Ascending aorta (tissue), 2 donors: ENCODE measurements around the gene NDST1. TPM values are rescaled to one million over a fixed set of nuclear protein-coding genes. Genes with fewer than 3 reads are reported as not detected.

Source experiments
- DNase-seq, 2 donors: peaks; one replicate each; pipeline ENCODE4 v3.0.0-alpha.2; 2019; ENCODE audit warnings: low spot score in 2 of 2
- H3K27ac ChIP-seq, 2 donors: fragments of 200-600 bp; sonication (generic); one replicate each; pipeline ENCODE4 v1.5.1; 2016 to 2017; ENCODE audit warnings: mild to moderate bottlenecking in 1 of 2
- H3K27me3 ChIP-seq: fragments of 200-600 bp; sonication (generic); one replicate; pipeline ENCODE4 v1.5.1; 2017
- H3K36me3 ChIP-seq, 2 donors: fragments of 200-600 bp; sonication (generic); one replicate each; pipeline ENCODE4 v1.5.1; 2016
- H3K4me1 ChIP-seq, 2 donors: fragments of 200-600 bp; sonication (generic); one replicate each; pipeline ENCODE4 v1.5.1; 2016 to 2017; ENCODE audit warnings: mild to moderate bottlenecking in 1 of 2
- H3K4me3 ChIP-seq, 2 donors: fragments of 200-600 bp; sonication (generic); one replicate each; pipeline ENCODE4 v1.5.1; 2016 to 2017; ENCODE audit warnings: mild to moderate bottlenecking in 1 of 2
- H3K9me3 ChIP-seq, 2 donors: fragments of 200-600 bp; sonication (generic); one replicate each; pipeline ENCODE4 v1.5.1; 2016
- intact Hi-C: fragments of 100-400 bp; cut with DNase I; formaldehyde crosslinking; loops from one replicate; pipeline ENCODE4 v1.15.1; 2023
- total RNA-seq: library from RNA; depleted of rRNA; stranded (reverse); fragments of >200 nt; gene quantifications from one replicate; pipeline ENCODE4 v1.1.0, GENCODE V29; 2016
- TF ChIP-seq, protein P1 (sequence below), 3 experiments: fragments of 200-600 bp in 2 of 3; fragments of 450-650 bp in 1 of 3; sonication (generic) in 2 of 3; IDR thresholded peaks; one replicate each; pipeline ENCODE4 v1.5.1; 2016 to 2019; ENCODE audit warnings: antibody characterized with exemption in 3 of 3, mild to moderate bottlenecking in 1 of 3, moderate library complexity in 1 of 3

The NDST1 gene
- total RNA-seq, 1 donor from 2014 or later: 71.5 TPM

DNA sequence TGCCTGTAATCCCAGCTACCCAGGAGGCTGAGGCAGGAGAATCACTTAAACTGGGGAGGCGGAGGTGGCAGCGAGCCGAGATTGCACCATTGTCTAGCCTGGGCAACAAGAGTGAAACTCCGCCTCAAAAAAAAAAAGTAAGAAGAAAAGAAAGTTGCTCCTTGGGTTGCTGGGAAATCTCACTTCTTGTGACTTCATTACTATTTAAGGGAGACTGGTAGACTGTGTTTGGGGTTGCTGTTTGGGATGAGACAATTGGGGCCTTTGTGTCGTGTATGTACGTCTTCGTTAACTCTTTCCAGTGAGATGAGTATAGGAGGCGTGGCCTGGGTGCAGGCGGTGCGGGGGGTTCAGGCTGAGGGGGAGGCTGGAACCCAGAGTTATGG lies 11.6 kb downstream of the NDST1 start:
- no peak for DNase-seq
- Histone ChIP-seq H3K36me3 (peaks cover 11 to 27% of the 10 kb centered on the region in 2 donors), H3K4me3 (no peak overlapping the region), H3K4me1 (peaks cover 22 to 63% of the 10 kb centered on the region in 2 donors), H3K27ac (peak overlapping the region; percentile 23 to 38), H3K9me3 (no peaks in the 10 kb centered on the region), H3K27me3 (no peaks in the 10 kb centered on the region)
- TF ChIP-seq, protein P1, sequence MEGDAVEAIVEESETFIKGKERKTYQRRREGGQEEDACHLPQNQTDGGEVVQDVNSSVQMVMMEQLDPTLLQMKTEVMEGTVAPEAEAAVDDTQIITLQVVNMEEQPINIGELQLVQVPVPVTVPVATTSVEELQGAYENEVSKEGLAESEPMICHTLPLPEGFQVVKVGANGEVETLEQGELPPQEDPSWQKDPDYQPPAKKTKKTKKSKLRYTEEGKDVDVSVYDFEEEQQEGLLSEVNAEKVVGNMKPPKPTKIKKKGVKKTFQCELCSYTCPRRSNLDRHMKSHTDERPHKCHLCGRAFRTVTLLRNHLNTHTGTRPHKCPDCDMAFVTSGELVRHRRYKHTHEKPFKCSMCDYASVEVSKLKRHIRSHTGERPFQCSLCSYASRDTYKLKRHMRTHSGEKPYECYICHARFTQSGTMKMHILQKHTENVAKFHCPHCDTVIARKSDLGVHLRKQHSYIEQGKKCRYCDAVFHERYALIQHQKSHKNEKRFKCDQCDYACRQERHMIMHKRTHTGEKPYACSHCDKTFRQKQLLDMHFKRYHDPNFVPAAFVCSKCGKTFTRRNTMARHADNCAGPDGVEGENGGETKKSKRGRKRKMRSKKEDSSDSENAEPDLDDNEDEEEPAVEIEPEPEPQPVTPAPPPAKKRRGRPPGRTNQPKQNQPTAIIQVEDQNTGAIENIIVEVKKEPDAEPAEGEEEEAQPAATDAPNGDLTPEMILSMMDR (IDR thresholded peaks at IDR 0.05): no peak
- intact Hi-C loops: no loop called here

DNA sequence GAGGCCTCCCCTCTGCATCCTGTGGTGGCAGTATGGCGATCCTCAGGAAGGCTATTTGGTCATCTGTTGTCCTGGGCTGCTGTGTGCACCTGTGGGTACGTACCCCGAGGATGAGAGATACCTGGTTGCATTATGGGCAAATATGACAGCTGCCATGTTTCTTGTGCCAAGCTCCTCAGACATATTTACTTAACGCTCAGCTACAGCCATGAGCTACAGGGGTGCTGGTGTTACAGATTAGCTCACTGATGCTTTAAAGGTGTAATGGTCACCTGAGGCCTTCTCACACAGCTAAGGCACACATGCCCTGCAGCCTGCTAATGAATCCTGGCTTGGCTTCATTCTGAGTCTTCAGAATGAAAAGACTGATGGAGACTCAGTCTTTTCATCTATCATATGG lies 12.0 kb downstream of the NDST1 start:
- intact Hi-C loops: no loop called here
- Histone ChIP-seq H3K9me3 (no peaks in the 10 kb centered on the region), H3K27ac (no peak overlapping the region), H3K4me3 (no peak overlapping the region), H3K36me3 (peaks cover 11 to 27% of the 10 kb centered on the region in 2 donors), H3K27me3 (no peaks in the 10 kb centered on the region), H3K4me1 (peaks cover 22 to 60% of the 10 kb centered on the region in 2 donors)
- DNase-seq: no peak
- TF ChIP-seq, protein P1 (IDR thresholded peaks at IDR 0.05): no peak

DNA sequence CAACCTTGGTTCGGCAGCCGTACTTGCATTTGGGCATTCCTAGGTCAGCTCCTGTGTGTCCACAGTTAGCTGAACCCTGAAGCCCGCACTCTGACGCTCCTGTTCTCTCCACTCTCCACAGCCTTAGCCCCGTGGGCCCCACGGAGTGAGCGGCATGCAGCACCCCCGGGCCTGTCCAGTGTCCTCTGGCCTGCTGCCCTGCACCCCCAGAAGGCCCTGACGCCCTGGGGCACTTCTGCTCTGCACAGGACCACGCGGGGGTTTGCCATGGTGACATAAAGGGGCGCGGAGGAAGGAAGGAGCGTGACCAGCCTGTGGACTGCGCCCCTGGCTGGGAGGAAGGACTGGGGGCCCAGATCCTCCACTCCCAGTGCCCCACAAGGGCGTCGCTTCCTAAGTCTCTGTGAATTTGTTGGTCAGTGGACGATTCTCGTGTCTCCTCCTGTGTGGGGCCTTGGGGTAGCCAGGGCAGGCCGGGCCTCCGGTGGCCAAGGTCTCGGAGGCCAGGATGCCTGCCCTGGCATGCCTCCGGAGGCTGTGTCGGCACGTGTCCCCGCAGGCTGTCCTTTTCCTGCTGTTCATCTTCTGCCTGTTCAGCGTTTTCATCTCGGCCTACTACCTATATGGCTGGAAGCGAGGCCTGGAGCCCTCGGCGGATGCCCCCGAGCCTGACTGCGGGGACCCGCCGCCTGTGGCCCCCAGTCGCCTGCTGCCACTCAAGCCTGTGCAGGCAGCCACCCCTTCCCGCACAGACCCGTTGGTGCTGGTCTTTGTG lies 13.0 kb downstream of the NDST1 start:
- H3K9me3 ChIP-seq: no peaks in the 10 kb centered on the region
- no peaks in the 10 kb centered on the region for H3K27me3 ChIP-seq
- TF ChIP-seq, protein P1 (IDR thresholded peaks at IDR 0.05): no peak
- peak overlapping the region in 1 of 2 donors; percentile 3 for H3K27ac ChIP-seq
- peaks cover 11 to 27% of the 10 kb centered on the region in 2 donors for H3K36me3 ChIP-seq
- intact Hi-C loops: no loop called here
- H3K4me1 ChIP-seq: peaks cover 18 to 53% of the 10 kb centered on the region in 2 donors
- H3K4me3 ChIP-seq: no peak overlapping the region
- DNase-seq: no peak

DNA sequence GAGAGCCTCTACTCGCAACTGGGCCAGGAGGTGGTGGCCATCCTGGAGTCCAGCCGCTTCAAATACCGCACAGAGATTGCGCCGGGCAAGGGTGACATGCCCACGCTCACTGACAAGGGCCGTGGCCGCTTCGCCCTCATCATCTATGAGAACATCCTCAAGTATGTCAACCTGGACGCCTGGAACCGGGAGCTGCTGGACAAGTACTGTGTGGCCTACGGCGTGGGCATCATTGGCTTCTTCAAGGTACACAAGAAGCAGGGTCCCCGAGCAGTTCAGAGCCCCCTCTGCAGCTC lies 13.5 kb downstream of the NDST1 start:
- Histone ChIP-seq H3K4me3 (no peak overlapping the region), H3K4me1 (peaks cover 16 to 52% of the 10 kb centered on the region in 2 donors), H3K27ac (no peak overlapping the region), H3K36me3 (peaks cover 11 to 27% of the 10 kb centered on the region in 2 donors), H3K27me3 (no peaks in the 10 kb centered on the region), H3K9me3 (no peaks in the 10 kb centered on the region)
- intact Hi-C loops: no loop called here
- TF ChIP-seq, protein P1 (IDR thresholded peaks at IDR 0.05): no peak
- no peak for DNase-seq

DNA sequence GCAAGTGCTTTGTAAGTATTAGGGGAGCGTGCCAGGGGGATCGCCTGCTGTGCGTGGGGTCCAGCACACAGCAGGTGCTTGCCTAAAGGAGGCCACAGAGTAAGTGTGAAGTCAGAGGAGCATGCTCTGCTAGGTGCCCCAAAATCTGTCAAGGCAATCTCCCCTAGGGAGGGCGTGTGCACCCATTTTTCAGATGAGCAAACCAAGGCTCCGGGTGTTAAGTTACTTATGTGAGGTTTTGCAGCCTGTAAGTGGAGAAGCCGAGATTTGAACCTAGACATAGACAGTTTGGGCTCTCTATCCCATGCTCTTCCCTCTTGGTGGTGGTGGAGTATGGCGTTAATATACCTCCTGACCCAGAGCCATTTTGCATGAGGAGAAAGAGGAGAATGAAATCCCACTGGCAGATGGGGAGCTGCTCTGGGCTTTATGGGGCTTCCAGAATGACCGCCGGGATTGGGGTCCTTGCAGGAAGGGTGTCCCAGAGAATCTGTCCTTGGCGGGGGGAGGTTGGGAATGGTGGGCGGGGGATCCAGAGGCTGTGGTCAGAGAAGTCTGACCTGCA lies 14.1 kb downstream of the NDST1 start:
- no peaks in the 10 kb centered on the region for H3K9me3 ChIP-seq
- intact Hi-C loops: no loop called here
- no peak overlapping the region for H3K4me3 ChIP-seq
- no peaks in the 10 kb centered on the region for H3K27me3 ChIP-seq
- peaks cover 14 to 49% of the 10 kb centered on the region in 2 donors for H3K4me1 ChIP-seq
- no peak for DNase-seq
- H3K27ac ChIP-seq: no peak overlapping the region
- peaks cover 11 to 28% of the 10 kb centered on the region in 2 donors for H3K36me3 ChIP-seq
- TF ChIP-seq, protein P1 (IDR thresholded peaks at IDR 0.05): no peak
